H1 (cell line): ENCODE measurements around the gene ST8SIA5. TPM values are rescaled to one million over a fixed set of nuclear protein-coding genes. Genes with fewer than 3 reads are reported as not detected.

Source experiments
- CEBPB ChIP-seq: IDR thresholded peaks from 2 replicates; pipeline ENCODE4 v1.6.1; 2012; ENCODE audit warnings: low read depth, low read length
- EGR1 ChIP-seq: IDR thresholded peaks from 2 replicates; pipeline ENCODE4 v1.6.1; 2011; ENCODE audit warnings: low read depth, low read length, borderline replicate concordance
- EZH2 ChIP-seq: fragments of 200-600 bp; sonication (generic); IDR thresholded peaks from 2 replicates; pipeline ENCODE4 v1.7.1; 2012; ENCODE audit warnings: low read depth, mild to moderate bottlenecking, moderate library complexity, low read length, inconsistent platforms; ENCODE audit not compliant: severe bottlenecking
- FOSL1 ChIP-seq: IDR thresholded peaks from 2 replicates; pipeline ENCODE4 v1.6.1; 2011; ENCODE audit warnings: mild to moderate bottlenecking, low read depth, low read length, moderate library complexity; ENCODE audit not compliant: insufficient read depth
- NRF1 ChIP-seq: IDR thresholded peaks from 2 replicates; pipeline ENCODE4 v1.6.1; 2011; ENCODE audit warnings: mild to moderate bottlenecking, low read depth, low read length, improper control_type of control experiment
- RAD21 ChIP-seq, 2 experiments: IDR thresholded peaks in 1 of 2; conservative IDR thresholded peaks in 1 of 2; 2 replicates each; pipeline ENCODE4 v1.6.1; 2011; ENCODE audit warnings: low read depth in 2 of 2, low read length in 2 of 2, improper control_type of control experiment in 1 of 2, inconsistent platforms in 1 of 2, mild to moderate bottlenecking in 1 of 2, moderate library complexity in 1 of 2
- RNF2 ChIP-seq: fragments of 200-900, 300-1000 bp; sonication (generic); IDR thresholded peaks from 2 replicates; pipeline ENCODE4 v1.7.1; 2016; ENCODE audit warnings: borderline replicate concordance, low read depth, mild to moderate bottlenecking, antibody characterized with exemption, low read length; ENCODE audit not compliant: poor library complexity, severe bottlenecking; ENCODE audit errors: missing control alignments
- SIRT6 ChIP-seq: IDR thresholded peaks from one replicate; pipeline ENCODE4 v1.7.1; 2012; ENCODE audit warnings: low read length, inconsistent platforms
- SP2 ChIP-seq: IDR thresholded peaks from 2 replicates; pipeline ENCODE4 v1.6.1; 2012; ENCODE audit warnings: mild to moderate bottlenecking, low read length, inconsistent platforms
- SRF ChIP-seq: IDR thresholded peaks from 2 replicates; pipeline ENCODE4 v1.6.1; 2011; ENCODE audit warnings: mild to moderate bottlenecking, low read depth, low read length, moderate library complexity
- TAF1 ChIP-seq: IDR thresholded peaks from 2 replicates; pipeline ENCODE4 v1.6.1; 2011; ENCODE audit warnings: mild to moderate bottlenecking, low read depth, low read length
- TCF12 ChIP-seq: IDR thresholded peaks from 2 replicates; pipeline ENCODE4 v1.6.1; 2011; ENCODE audit warnings: low read depth, mild to moderate bottlenecking, low read length
- YY1 ChIP-seq: IDR thresholded peaks from 2 replicates; pipeline ENCODE4 v1.6.1; 2011; ENCODE audit warnings: low read depth, mild to moderate bottlenecking, low read length
- ZNF274 ChIP-seq: IDR thresholded peaks from 2 replicates; pipeline ENCODE4 v1.7.0; 2012; ENCODE audit warnings: low read length, borderline replicate concordance; ENCODE audit errors: extremely low read depth
- polyA plus RNA-seq, 7 experiments: library from polyadenylated mRNA; depleted of rRNA in 3 of 7; stranded (reverse) in 5 of 7; unstranded in 2 of 7; fragments of >200 nt in 5 of 7; fragments of 200-250 nt in 2 of 7; gene quantifications; 1 replicate in 5 of 7; 2 replicates in 1 of 7; 4 replicates in 1 of 7; pipeline versions ENCODE4 v1.2.1 to v1.2.3, GENCODE V29; 2011 to 2013; ENCODE audit warnings: missing spikeins in 2 of 7, mixed read lengths in 2 of 7
- total RNA-seq: library from RNA; stranded (reverse); fragmentation: NEBNext Ultra II Directional; extraction: Animal tissue kit (Norgen Biotek cat#: 25700); gene quantifications from 2 replicates; pipeline ENCODE4 v1.2.1, GENCODE V29; 2021
- TF ChIP-seq, protein P1 (sequence below): IDR thresholded peaks from 2 replicates; pipeline ENCODE4 v1.6.1; 2012; ENCODE audit warnings: inconsistent platforms

The ST8SIA5 gene
- total and polyA plus RNA-seq, 2 of the 8 experiments (the other 6 are each of a cell fraction or from before 2014, with no cell fraction given), result 2.4 to 6.3 TPM

DNA sequence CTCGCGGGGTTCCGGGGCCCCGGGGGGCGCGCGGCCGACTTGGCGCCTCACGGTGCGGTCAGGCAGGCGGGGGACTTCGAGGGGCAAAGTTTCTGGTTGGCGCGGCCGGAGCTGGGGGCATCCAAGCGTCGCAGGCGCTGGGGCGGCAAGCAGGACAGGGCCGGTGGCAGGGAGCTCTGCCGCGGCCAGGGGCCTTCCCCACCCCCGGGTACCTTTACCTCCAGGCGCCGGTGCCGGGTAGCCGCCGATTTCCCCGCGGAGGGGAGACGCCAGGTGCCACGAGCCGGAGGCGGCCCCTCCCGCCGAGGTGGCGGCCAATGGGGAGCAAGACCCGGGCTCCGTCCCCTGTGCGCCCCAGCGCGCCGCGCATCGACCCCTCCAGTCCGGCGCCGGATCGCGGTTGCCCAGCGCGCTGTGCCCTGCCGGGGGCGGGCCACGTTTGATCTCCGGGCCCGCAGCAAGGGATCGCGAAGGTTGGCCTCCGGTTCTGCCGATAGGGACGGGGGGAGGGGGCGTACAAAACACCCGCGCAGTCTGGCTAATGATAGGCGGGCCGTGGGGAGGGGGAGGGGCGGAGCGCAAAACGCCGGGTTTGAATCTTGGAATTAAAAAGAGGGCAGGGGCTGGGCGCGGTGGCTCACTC lies at the start of gene ST8SIA5 (continued):
- TF ChIP-seq YY1 (no peak), ZNF274 (no peak), FOSL1 (no peak), SIRT6 (no peak), RNF2 (no peak), TAF1 (0 out of 2 replicates have a peak, but pooled peaks have one; percentile 5), SRF (no peak), TCF12 (no peak), RAD21 (IDR thresholded peaks at IDR 0.05 in 1 of 2, conservative IDR thresholded peaks at IDR 0.05 in 1 of 2; ENCODE audit: low read depth in 2 of 2, low read length in 2 of 2) (no peak; a peak in 1 of 4 replicates), SP2 (no peak), EZH2 (peak; percentile 9), EGR1 (0 out of 2 replicates have a peak, but pooled peaks have one; percentile 9), NRF1 (no peak), CEBPB (no peak)
- TF ChIP-seq, protein P1, sequence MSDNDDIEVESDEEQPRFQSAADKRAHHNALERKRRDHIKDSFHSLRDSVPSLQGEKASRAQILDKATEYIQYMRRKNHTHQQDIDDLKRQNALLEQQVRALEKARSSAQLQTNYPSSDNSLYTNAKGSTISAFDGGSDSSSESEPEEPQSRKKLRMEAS, result peak; percentile 58
